ENCODE data around the gene SCYGR6.
A peak's percentile ranks its signal among the peaks of the same experiment; 100 is the strongest.

SCYGR6 gene

DNA sequence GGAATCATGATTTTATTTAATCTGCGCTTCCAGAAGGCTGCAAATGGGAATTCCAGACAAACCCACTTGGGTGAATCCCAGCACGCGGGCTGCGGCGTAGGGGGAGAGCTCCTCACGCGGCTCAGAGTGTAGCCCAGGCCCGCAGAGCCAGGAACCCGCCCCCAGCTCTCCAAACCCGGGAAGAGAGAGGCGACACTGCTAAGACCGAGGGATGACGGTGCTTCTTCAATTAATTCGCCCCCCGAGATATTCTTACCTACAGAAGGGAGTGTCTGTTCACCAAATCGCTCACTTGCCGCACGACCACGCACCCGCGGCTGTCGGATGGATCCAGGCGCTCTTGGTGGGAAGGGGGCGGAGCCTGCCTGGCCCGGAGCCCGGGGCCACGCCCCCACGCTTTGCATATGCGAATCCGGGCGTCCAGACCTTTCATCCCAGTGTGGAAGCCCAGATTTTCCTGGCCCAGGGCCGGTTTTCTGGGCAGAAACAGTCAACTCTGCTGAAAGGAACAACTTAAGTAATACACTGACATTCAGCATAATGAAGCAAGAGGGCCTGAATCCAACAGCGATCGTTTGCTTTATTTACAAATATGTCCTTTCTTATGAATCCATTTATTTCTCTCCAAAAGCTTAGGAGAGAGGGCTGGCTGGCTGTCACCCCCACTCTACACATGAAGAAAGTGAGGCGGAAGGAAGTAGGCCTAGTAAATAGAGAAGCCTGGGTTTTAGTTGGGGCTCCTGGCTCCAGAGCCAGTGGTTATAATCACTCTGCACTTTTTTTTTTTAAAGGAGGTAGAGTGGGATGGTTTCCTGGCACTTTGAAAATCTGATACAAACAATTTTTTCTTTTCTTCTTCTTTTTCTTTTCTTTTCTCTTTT, 6.6 kb downstream of the SCYGR6 start, which contains the start of gene SLC19A3:
TSS of gene SLC19A3 (minus strand) at position 342 of the 881 bp plus-strand sequence. CDS start 15,710 bp downstream, outside the sequence.
- in situ Hi-C loops (cut with HindIII; ENCODE audit: low sequenced_read_pairs), result no loop called here
- peak; percentile 80 for DNase-seq (ENCODE audit: low read depth)
- H3K4me3 ChIP-seq (ENCODE audit: low read depth, low read length), result peak within 1 kb of the TSS; percentile 48
- TF ChIP-seq, protein P1, sequence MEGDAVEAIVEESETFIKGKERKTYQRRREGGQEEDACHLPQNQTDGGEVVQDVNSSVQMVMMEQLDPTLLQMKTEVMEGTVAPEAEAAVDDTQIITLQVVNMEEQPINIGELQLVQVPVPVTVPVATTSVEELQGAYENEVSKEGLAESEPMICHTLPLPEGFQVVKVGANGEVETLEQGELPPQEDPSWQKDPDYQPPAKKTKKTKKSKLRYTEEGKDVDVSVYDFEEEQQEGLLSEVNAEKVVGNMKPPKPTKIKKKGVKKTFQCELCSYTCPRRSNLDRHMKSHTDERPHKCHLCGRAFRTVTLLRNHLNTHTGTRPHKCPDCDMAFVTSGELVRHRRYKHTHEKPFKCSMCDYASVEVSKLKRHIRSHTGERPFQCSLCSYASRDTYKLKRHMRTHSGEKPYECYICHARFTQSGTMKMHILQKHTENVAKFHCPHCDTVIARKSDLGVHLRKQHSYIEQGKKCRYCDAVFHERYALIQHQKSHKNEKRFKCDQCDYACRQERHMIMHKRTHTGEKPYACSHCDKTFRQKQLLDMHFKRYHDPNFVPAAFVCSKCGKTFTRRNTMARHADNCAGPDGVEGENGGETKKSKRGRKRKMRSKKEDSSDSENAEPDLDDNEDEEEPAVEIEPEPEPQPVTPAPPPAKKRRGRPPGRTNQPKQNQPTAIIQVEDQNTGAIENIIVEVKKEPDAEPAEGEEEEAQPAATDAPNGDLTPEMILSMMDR (IDR thresholded peaks at IDR 0.05; ENCODE audit: low read depth, low read length, missing control alignments), result no peak

GRCh38 chr2:227716501-227716900, 8.1 kb downstream of the SCYGR6 start:
- H3K4me3 ChIP-seq (ENCODE audit: low read depth, low read length), result no peak overlapping the region
- no peak for DNase-seq (ENCODE audit: low read depth)
- in situ Hi-C loops (cut with HindIII; ENCODE audit: low sequenced_read_pairs), result no loop called here
- TF ChIP-seq, protein P1 (IDR thresholded peaks at IDR 0.05; ENCODE audit: low read depth, low read length, missing control alignments), result no peak

DNA sequence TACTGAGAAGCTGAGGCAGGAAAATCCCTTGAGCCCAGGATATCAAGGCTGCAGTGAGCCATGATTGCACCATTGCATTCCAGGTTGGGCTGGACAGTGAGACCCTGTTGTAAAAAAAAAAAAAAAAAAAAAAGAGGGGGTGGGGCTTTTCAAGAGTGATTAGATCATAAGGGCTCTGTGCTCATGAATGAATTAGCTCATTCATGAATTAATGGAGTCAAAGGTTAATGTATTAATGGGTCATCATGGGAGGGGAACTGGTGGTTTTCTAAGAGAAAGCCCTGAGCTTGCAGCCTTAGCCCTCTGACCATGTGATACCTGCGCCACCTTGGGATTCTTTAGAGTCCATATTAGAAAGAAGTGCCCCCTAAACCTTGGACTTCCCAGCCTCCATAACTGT, 11.3 kb downstream of the SCYGR6 start:
- in situ Hi-C loops (cut with HindIII; ENCODE audit: low sequenced_read_pairs), result no loop called here
- TF ChIP-seq, protein P1 (IDR thresholded peaks at IDR 0.05; ENCODE audit: low read depth, low read length, missing control alignments), result no peak
- DNase-seq (ENCODE audit: low read depth), result no peak
- H3K4me3 ChIP-seq (ENCODE audit: low read depth, low read length), result no peak overlapping the region

DNA sequence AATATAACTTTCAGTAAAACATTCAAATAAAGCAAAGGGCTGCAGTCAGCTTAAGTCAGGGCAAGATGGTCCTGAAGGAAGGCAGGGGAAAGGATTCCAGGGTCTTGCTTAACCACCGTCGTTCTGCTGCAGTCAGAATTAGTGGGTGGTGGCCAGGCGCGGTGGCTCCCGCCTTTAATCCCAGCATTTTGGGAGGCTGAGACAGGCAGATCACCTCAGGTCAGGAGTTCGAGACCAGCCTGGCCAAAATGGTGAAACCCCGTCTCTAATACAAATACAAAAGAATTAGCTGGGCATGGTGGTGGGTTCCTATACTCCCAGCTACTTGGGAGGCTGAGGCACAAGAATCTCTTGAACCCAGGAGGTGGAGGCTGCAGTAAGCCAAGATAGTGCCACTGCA, 13.6 kb downstream of the SCYGR6 start:
- H3K4me3 ChIP-seq (ENCODE audit: low read depth, low read length), result no peak overlapping the region
- no peak for DNase-seq (ENCODE audit: low read depth)
- TF ChIP-seq, protein P1 (IDR thresholded peaks at IDR 0.05; ENCODE audit: low read depth, low read length, missing control alignments), result no peak
- in situ Hi-C loops (cut with HindIII; ENCODE audit: low sequenced_read_pairs), result no loop called here

GRCh38 chr2:227707390-227707789, 17.2 kb downstream of the SCYGR6 start:
- TF ChIP-seq, protein P1 (IDR thresholded peaks at IDR 0.05; ENCODE audit: low read depth, low read length, missing control alignments), result no peak
- H3K4me3 ChIP-seq (ENCODE audit: low read depth, low read length), result no peak overlapping the region
- no peak for DNase-seq (ENCODE audit: low read depth)
- in situ Hi-C loops (cut with HindIII; ENCODE audit: low sequenced_read_pairs), result no loop called here

DNA sequence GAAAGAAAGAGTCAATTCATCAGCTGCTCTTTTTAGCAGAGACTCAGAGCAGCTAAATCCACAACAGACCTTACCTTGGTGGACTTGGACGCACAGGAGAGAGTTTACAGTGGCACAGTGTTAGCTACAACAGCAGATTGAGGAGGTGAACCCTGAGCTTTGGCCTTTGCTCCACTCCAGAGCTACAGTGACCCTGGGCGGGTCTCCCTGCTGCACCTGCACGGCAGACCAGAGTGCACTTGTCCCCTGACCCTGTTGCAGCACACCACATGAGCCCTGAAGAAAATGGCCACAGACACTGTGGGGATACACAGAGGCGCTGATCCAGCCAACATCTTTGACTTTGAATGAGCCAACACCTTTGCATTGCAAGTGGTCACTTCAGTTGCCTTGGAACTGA, 17.7 kb downstream of the SCYGR6 start:
- TF ChIP-seq, protein P1 (IDR thresholded peaks at IDR 0.05; ENCODE audit: low read depth, low read length, missing control alignments), result no peak
- H3K4me3 ChIP-seq (ENCODE audit: low read depth, low read length), result no peak overlapping the region
- no peak for DNase-seq (ENCODE audit: low read depth)
- in situ Hi-C loops (cut with HindIII; ENCODE audit: low sequenced_read_pairs), result no loop called here
